Measurements from ENCODE around the gene CD84. TPM values are rescaled to one million over a fixed set of nuclear protein-coding genes. Genes with fewer than 3 reads are reported as not detected.
"Not testable (repeated sequence)": the region's sequence is repeated elsewhere in the genome, so short reads cannot be mapped to it uniquely, and the experiment has no call there.

The CD84 gene
- total RNA-seq, 1 donor from 2014 or later = not detected

DNA sequence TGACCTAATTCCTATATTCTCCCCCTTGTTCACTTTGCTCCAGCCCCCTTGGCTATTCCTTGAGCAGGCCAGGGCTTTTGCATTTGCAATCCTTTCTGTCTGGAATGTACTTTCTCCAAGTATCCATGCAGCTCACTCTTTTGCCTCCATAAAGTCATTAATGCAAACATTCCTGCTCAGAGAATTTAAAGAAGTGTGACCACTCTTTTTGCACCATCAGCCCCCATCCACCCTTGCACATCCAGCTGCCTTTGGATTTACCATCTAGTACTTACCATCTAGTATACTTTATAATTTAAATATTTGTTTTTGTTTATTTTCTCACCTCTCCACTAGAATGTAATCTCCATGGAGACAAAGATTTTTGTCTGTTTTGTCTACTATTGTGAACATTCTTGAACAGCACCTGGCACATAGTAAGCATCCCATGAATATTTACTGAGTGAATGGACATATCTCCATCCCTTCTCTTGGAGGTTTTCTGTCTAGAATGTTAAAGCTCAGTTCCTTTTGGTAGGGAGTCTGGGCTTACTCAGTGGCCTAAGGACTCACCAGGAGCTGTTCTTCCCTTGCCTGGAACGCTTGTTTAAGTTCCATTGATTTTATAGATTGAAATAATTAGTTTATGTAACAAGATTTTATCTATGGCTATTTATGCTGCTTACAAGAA is 78.8 kb downstream of the CD84 start:
- TF ChIP-seq, protein P1, sequence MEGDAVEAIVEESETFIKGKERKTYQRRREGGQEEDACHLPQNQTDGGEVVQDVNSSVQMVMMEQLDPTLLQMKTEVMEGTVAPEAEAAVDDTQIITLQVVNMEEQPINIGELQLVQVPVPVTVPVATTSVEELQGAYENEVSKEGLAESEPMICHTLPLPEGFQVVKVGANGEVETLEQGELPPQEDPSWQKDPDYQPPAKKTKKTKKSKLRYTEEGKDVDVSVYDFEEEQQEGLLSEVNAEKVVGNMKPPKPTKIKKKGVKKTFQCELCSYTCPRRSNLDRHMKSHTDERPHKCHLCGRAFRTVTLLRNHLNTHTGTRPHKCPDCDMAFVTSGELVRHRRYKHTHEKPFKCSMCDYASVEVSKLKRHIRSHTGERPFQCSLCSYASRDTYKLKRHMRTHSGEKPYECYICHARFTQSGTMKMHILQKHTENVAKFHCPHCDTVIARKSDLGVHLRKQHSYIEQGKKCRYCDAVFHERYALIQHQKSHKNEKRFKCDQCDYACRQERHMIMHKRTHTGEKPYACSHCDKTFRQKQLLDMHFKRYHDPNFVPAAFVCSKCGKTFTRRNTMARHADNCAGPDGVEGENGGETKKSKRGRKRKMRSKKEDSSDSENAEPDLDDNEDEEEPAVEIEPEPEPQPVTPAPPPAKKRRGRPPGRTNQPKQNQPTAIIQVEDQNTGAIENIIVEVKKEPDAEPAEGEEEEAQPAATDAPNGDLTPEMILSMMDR (conservative IDR thresholded peaks at IDR 0.05) = no peak
- Mint-ChIP-seq H3K36me3 (no peaks in the 10 kb centered on the region), H3K9me3 (no peaks in the 10 kb centered on the region), H3K4me1 (ENCODE audit: unreplicated experiment) (no peaks in the 10 kb centered on the region), H3K27me3 (peaks cover 8% of the 10 kb centered on the region), H3K27ac (no peak overlapping the region), H3K4me3 (no peak overlapping the region)
- DNase-seq (ENCODE audit: extremely low spot score, unreplicated experiment) = no peak

DNA sequence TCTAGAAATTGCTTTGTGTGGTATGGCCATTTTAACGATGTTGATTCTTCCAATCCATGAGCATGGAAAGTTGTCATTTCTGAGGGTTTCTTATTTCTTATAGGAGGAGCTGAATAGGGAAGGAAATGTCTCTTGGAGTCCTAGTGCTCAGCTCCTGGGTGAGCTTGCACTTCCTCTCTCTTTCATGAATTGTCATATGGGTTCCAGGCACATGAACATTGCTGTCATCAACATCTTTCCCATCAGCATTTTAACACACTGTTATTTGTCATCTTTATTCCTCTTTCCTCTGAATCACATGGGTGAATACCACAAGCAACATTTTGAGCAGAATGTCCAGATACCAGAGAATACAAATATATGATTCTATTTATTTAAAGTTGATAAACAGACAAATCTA is 79.7 kb downstream of the CD84 start:
- Mint-ChIP-seq H3K4me3 (no peak overlapping the region), H3K36me3 (no peaks in the 10 kb centered on the region), H3K9me3 (no peaks in the 10 kb centered on the region), H3K27ac (no peak overlapping the region), H3K4me1 (ENCODE audit: unreplicated experiment) (no peaks in the 10 kb centered on the region), H3K27me3 (peaks cover 8% of the 10 kb centered on the region)
- no peak for DNase-seq (ENCODE audit: extremely low spot score, unreplicated experiment)
- TF ChIP-seq, protein P1 (conservative IDR thresholded peaks at IDR 0.05) = no peak

DNA sequence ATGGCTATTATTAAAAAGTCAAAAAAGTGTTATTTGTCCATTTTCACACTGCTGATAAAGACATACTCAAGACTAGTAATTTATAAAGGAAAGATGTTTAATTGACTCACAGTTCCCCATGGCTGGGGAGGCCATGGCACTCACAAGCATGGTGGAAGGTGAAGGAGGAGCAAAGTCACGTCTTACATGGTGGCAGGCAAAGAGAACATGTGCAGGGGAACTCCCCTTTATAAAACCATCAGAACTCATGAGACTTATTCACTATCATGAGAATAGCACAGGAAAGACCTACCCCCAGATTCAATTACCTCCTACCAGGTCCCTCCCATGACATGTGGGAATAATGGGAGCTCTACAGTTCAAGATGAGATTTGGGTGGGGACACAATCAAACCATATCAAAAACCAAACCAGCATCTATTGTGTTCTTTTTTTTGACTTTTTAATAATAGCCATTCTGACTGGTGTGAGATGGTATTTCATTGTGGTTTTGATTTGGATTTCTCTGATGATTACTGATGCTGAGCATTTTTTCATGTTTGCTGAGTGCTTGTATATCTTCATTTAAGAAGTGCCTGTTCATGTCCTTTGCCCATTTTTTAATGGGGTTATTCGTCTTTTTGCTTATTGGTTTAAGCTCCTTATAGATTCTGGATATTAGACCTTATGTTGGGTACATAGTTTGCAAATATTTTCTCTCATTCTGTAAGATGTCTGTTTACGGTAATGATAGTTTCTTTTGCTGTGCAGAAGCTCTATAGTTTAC is 80.8 kb downstream of the CD84 start:
- H3K9me3 Mint-ChIP-seq; DNase-seq (ENCODE audit: extremely low spot score, unreplicated experiment); H3K4me1 Mint-ChIP-seq (ENCODE audit: unreplicated experiment); H3K27me3 Mint-ChIP-seq; H3K4me3 Mint-ChIP-seq; H3K36me3 Mint-ChIP-seq; H3K27ac Mint-ChIP-seq: not testable (repeated sequence)

DNA sequence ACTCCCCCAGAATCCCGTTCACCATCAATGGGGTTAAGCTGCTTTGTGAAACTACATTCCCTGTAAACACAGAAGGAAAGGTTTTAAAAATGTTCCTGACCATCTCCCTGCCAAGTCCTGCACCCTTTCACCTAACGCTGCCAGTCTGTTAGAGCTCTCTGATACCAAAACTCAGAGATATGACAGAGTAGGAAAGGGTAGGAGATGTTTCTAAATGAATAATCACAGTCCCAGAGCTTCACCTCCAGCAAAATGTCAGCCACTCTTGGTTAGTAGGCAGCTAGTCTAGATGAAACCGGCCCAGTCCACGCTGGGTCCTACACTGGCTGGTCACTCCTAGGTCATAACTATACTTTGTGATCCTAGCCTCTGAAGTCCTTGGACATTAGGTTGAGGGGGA is 83.0 kb downstream of the CD84 start:
- Mint-ChIP-seq H3K9me3 (no peaks in the 10 kb centered on the region), H3K27ac (no peak overlapping the region), H3K36me3 (no peaks in the 10 kb centered on the region), H3K4me1 (ENCODE audit: unreplicated experiment) (no peaks in the 10 kb centered on the region), H3K27me3 (peaks cover 8% of the 10 kb centered on the region), H3K4me3 (no peak overlapping the region)
- TF ChIP-seq, protein P1 (conservative IDR thresholded peaks at IDR 0.05) = no peak
- DNase-seq (ENCODE audit: extremely low spot score, unreplicated experiment) = no peak

DNA sequence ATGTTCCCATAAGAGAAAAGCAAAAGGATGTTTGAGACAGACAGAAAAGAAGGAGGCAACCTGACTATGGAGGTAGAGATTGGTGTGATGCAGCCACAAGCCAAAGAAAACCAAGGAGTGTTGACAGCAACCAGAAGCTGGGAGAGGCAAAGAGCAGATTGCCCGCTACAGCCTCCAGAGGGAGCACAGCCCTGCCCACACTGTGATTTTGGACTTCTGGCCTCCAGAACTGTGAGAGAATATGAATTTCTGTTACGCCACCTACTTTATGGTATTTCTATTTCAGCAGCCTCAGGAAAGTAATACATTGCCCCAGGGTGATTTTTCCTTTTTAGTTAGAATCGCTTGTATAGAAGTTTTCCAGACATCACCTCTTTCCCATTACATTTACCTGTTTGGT is 84.7 kb downstream of the CD84 start:
- no peaks in the 10 kb centered on the region for H3K4me1 Mint-ChIP-seq (ENCODE audit: unreplicated experiment)
- TF ChIP-seq, protein P1 (conservative IDR thresholded peaks at IDR 0.05) = peak; percentile 40
- DNase-seq (ENCODE audit: extremely low spot score, unreplicated experiment) = no peak
- no peak overlapping the region for H3K4me3 Mint-ChIP-seq
- H3K27ac Mint-ChIP-seq = no peak overlapping the region
- peaks cover 14% of the 10 kb centered on the region for H3K27me3 Mint-ChIP-seq
- no peaks in the 10 kb centered on the region for H3K36me3 Mint-ChIP-seq
- H3K9me3 Mint-ChIP-seq = no peaks in the 10 kb centered on the region

DNA sequence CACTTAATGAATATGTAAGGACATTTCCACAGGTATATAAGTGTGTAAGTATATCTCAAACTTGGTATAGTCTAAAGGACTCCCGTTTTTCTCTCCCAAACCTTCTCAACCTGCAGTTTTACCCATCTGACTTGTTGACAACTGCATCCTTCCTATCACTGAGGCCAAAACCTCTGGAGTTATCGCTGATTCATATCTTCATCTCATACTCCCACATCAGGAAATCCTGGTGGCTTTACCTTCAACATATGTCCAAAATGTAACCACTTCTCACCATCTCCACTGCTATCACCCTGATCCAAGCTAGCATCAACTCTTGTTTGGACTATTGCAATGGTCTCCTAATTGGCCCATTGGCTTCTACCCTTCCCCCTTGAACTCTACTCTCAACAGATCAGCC is 86.7 kb downstream of the CD84 start:
- TF ChIP-seq, protein P1 (conservative IDR thresholded peaks at IDR 0.05) = no peak
- no peaks in the 10 kb centered on the region for H3K9me3 Mint-ChIP-seq
- H3K4me3 Mint-ChIP-seq = no peak overlapping the region
- DNase-seq (ENCODE audit: extremely low spot score, unreplicated experiment) = no peak
- H3K36me3 Mint-ChIP-seq = no peaks in the 10 kb centered on the region
- H3K27me3 Mint-ChIP-seq = peaks cover 16% of the 10 kb centered on the region
- no peaks in the 10 kb centered on the region for H3K4me1 Mint-ChIP-seq (ENCODE audit: unreplicated experiment)
- H3K27ac Mint-ChIP-seq = no peak overlapping the region
